Renal cortex interstitium (tissue), 15 donors: ENCODE data around the gene G3BP1. TPM values are rescaled to one million over a fixed set of nuclear protein-coding genes. Genes with fewer than 3 reads are reported as not detected.
"Not testable (repeated sequence)": the region's sequence is repeated elsewhere in the genome, so short reads cannot be mapped to it uniquely, and the experiment has no call there.

Experiments
- DNase-seq, 11 donors: peaks; one replicate each; pipeline ENCODE4 v3.0.0-alpha.2; 2013; ENCODE audit warnings: low read depth in 9 of 11, low spot score in 4 of 11; ENCODE audit errors: extremely low read depth in 1 of 11
- long read RNA-seq, 16 experiments: transcript quantifications; one replicate each; lab custom pipeline, GENCODE V29; 2026
- polyA plus RNA-seq, 3 donors: library from polyadenylated mRNA; unstranded; fragments of 120-200 nt; gene quantifications; one replicate each; pipeline ENCODE4 v1.2.1, GENCODE V29; 2013; ENCODE audit not compliant: insufficient read length in 3 of 3

Gene G3BP1
- polyA plus RNA-seq, result 100 to 1,000 TPM; 155 to 179 (median 167) TPM
- long read RNA-seq, donor 1, full-length matches to known transcripts, result 24 of 32 reads
- long read RNA-seq, donor 1, partial matches to known transcripts, result 8 of 32 reads
- long read RNA-seq, donor 1, other reads (novel, unspliced or antisense), result 0 of 32 reads
- long read RNA-seq, donor 2, full-length matches to known transcripts, result 26 of 31 reads
- long read RNA-seq, donor 2, partial matches to known transcripts, result 5 of 31 reads
- long read RNA-seq, donor 2, other reads (novel, unspliced or antisense), result 0 of 31 reads
- long read RNA-seq, donor 3, full-length matches to known transcripts, result 42 of 146 reads
- long read RNA-seq, donor 3, partial matches to known transcripts, result 104 of 146 reads
- long read RNA-seq, donor 3, other reads (novel, unspliced or antisense), result 0 of 146 reads
- long read RNA-seq, donor 4, full-length matches to known transcripts, result 40 of 146 reads
- long read RNA-seq, donor 4, partial matches to known transcripts, result 106 of 146 reads
- long read RNA-seq, donor 4, other reads (novel, unspliced or antisense), result 0 of 146 reads
- long read RNA-seq, donor 5, result 0 reads
- long read RNA-seq, donor 6, full-length matches to known transcripts, result 33 of 33 reads
- long read RNA-seq, donor 6, partial matches to known transcripts, result 0 of 33 reads
- long read RNA-seq, donor 6, other reads (novel, unspliced or antisense), result 0 of 33 reads
- long read RNA-seq, donor 7, full-length matches to known transcripts, result 31 of 45 reads
- long read RNA-seq, donor 7, partial matches to known transcripts, result 14 of 45 reads
- long read RNA-seq, donor 7, other reads (novel, unspliced or antisense), result 0 of 45 reads
- long read RNA-seq, donor 8, result 0 reads
- long read RNA-seq, donor 9, full-length matches to known transcripts, result 25 of 25 reads
- long read RNA-seq, donor 9, partial matches to known transcripts, result 0 of 25 reads
- long read RNA-seq, donor 9, other reads (novel, unspliced or antisense), result 0 of 25 reads
- long read RNA-seq, donor 10, full-length matches to known transcripts, result 33 of 33 reads
- long read RNA-seq, donor 10, partial matches to known transcripts, result 0 of 33 reads
- long read RNA-seq, donor 10, other reads (novel, unspliced or antisense), result 0 of 33 reads
- long read RNA-seq, donor 11, full-length matches to known transcripts, result 26 of 35 reads
- long read RNA-seq, donor 11, partial matches to known transcripts, result 9 of 35 reads
- long read RNA-seq, donor 11, other reads (novel, unspliced or antisense), result 0 of 35 reads
- long read RNA-seq, donor 12, full-length matches to known transcripts, result 8 of 8 reads
- long read RNA-seq, donor 12, partial matches to known transcripts, result 0 of 8 reads
- long read RNA-seq, donor 12, other reads (novel, unspliced or antisense), result 0 of 8 reads
- long read RNA-seq, donor 13, result 0 reads
- long read RNA-seq, donor 14, full-length matches to known transcripts, result 15 of 21 reads
- long read RNA-seq, donor 14, partial matches to known transcripts, result 6 of 21 reads
- long read RNA-seq, donor 14, other reads (novel, unspliced or antisense), result 0 of 21 reads
- long read RNA-seq, donor 15, full-length matches to known transcripts, result 11 of 18 reads
- long read RNA-seq, donor 15, partial matches to known transcripts, result 7 of 18 reads
- long read RNA-seq, donor 15, other reads (novel, unspliced or antisense), result 0 of 18 reads
- long read RNA-seq, donor 16, full-length matches to known transcripts, result 79 of 158 reads
- long read RNA-seq, donor 16, partial matches to known transcripts, result 79 of 158 reads
- long read RNA-seq, donor 16, other reads (novel, unspliced or antisense), result 0 of 158 reads

DNA sequence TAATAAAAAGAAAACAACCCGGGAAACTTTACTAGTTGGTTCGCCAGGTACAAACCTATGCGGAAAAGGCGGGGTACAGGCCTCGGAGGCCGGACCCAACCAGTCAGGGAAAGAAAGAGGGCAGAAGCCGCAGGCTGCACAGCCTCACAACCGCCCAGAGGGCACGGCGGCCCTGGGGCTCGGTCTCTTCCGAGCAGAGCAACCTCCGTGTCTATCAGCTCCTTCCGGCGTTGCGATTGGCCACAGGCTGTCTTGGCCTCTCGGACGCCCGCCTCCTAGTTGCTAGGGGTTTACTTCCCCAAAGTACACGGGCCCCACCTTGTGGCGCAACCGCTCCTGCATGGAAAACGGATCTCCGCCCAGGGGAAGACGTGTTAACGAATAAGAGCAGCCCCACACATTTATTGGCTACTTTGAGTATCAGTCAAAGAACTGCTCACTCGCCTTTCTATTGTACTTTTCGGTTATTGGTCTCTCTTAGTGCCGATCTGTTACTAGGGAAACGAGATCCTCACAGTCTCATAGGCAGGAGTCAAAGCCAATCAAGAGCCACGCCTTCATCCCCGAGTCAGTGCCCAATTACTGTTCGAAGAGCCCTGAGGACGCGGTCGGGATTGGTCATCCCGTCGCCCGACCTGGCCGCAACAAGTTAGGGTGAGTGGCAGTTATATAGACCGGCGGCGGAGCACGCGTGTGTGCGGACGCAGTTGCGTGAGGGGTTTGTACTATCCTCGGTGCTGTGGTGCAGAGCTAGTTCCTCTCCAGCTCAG lies at the start of gene G3BP1:
G3BP1 (plus strand) TSS at position 696 of the 770 bp plus-strand sequence. CDS start 14,667 bp downstream, outside the sequence.
- peak; percentile 100 for DNase-seq

- no peak for DNase-seq
Measured at GRCh38 chr5:151722546-151722945, 49.2 kb upstream of the G3BP1 start.

DNA sequence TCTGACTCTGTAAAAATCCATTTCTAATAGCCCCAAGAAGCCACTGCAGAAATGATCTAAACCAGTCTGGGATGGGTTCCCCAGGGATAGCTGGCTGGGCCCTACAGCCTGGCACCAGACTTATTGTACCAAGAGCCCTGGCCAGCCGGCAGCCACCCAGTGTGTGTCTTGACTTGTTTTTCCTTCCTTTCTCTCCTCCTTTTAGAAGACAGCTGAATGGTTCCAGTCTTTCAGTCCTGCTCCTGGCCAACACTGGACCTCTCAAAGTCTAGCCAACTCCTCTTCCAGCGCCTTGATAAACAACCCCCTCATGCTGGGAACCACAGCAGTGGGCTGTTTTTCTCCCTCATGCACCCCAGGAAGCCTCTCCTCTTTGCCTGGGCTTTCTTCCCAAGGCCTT lies 47.4 kb upstream of the G3BP1 start:
- DNase-seq, result no peak

DNA sequence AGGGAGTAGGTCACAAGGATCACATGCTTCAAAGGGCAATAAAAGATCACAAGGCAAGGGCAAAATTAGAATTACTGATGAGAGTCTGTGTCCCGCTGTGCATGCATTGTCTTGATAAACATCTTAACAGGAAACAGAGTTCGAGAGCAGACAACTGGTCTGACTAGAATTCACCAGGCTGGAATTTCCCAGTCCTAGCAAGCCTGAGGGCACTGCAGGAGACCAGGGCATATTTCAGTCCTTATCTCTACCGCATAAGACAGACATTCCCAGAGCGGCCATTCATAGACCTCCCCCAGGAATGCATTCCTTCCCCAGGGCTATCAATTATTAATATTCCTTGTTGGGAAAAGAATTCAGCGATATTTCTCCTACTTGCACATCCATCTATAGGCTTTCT lies 42.2 kb upstream of the G3BP1 start:
- DNase-seq, result not testable (repeated sequence)

DNA sequence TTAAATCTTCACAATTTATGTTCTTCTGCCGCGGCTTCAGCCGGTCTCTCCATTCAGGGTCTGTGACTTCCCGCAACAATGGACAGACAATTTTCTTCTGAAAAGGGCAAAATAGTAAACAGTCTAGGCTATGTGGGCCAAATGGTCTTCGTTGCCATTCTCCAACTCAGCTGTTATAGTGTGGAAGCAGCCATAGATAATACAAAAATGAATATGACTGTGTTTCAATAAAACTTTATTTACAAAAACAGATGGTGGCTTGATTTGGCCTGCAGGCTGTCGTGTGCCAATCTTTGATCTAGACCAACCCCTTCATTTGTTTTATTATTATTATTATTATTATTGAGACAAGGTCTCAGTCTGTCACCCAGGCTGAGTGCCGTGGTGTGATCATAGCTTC lies 41.4 kb upstream of the G3BP1 start:
- DNase-seq, result no peak

GRCh38 chr5:151733358-151734063 lies 38.2 kb upstream of the G3BP1 start:
- DNase-seq, result no peak

GRCh38 chr5:151734064-151734408 lies 37.7 kb upstream of the G3BP1 start:
- DNase-seq, result no peak

DNA sequence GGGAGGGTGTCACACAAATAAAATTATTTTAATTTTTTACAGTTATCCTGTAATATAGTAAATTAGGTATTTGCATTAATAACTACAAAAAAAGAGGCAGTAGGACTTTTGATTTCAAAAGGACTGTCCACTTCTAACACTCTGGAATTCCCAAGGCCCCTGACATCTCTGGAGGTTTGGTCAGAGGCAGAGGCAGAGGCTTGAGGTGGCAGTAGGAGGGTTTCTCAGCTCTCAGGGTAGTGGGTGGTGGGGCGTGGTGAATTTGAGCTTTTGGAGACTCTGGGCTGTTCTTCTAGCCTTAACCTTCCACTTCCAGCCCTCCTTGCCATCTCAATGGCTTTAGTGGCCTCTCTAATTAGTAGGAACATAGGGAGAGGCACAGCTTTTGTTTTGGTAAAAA lies 36.1 kb upstream of the G3BP1 start:
- no peak for DNase-seq

DNA sequence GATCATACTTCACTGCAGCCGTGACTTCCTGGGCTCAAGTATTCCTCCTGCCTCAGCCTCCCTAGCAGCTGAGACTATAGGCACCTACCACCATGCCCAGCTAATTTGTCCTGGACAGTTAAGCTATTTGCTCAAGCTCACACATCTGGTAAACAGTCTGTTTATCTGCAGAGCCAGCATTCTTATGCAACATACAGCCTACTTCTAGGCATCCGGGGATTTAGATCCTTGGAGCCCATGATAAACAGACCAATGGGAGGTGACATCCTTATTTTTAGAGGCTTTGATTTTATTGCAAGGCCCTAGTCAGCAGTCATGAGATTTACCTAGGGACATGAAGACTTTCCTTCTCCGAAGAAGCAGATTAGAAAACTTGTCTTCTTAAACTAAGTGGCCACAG lies 34.3 kb upstream of the G3BP1 start:
- no peak for DNase-seq

DNA sequence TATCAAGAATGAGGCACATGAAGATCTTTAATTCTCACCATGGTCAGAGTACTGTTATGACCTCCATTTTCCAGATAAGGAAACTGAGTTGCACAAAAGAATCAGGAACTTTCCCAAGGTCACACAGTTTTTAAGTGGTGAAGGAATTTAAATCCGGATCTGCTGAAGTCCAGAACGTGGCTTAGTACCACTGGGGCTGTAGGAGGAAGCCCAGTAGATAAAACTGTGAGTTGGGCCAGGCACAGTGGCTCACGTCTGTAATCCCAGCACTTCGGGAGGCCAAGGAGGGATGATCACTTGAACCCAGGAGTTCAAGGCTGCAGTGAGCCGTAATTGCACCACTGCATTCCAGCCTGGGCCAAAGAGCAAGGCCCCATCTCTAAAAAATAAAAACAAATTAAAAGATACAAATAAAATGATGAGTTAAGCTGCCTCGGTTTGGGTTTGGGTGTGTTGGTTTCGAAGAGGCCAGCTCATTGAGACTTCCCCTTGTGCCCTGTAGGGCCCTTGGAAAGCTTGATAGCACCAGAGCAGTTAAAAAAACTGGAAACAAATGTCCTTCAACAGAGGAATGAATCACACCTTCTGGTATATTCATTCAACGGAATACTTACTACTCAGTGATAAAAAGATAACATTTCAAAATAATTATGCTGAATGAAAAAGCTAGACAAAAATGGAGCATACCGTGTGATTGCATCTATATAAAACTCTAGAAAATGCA lies 33.5 kb upstream of the G3BP1 start:
- DNase-seq, result no peak

GRCh38 chr5:151739395-151739794 lies 32.4 kb upstream of the G3BP1 start:
- DNase-seq, result no peak

GRCh38 chr5:151739939-151740335 lies 31.8 kb upstream of the G3BP1 start:
- DNase-seq, result peak in 2 of 11 donors; percentile 31 to 48

DNA sequence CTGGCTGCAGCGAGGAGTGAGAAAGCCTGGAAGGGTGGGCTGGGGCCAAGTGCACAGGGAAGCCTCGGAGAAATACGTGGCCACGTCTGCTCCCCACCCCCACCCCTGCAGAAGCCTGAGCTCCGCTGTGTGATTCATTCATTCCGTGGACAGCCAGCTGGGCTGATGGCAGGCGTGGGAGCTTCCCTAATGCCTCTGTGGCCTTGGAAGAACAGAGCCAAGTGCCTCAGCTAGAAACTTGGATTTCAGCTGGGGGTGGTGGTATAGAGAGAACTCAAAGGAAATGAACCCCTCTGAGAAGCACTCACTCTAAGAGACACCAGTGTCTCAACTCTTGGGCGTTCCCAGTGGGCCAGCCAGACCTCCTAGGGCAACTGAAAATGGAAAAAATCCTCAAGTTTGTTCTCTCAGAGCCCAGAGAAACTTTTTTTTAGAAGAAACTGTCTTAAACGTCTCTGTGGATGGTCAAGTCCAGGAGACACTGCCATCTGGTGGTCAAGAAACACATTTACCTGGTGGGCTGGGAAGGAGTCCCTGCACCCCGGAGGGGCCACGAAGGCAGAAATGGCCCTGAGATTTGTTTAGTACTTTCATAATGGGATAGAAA lies 31.3 kb upstream of the G3BP1 start:
- DNase-seq, result peak in 7 of 11 donors; percentile 71 to 77 (median 75)

GRCh38 chr5:151740958-151741373 lies 30.8 kb upstream of the G3BP1 start:
- no peak for DNase-seq

GRCh38 chr5:151741678-151742423 lies 29.9 kb upstream of the G3BP1 start:
- DNase-seq, result no peak
